Thyroid gland (tissue), 4 donors: ENCODE data around the gene MTUS2.

Experiments used
- CTCF ChIP-seq, 6 experiments: fragments of 200-600 bp in 3 of 6; fragments of 450-650 bp in 3 of 6; sonication (generic) in 3 of 6; IDR thresholded peaks; one replicate each; pipeline ENCODE4 v1.5.1; 2016 to 2019; ENCODE audit warnings: antibody characterized with exemption in 6 of 6, mild to moderate bottlenecking in 2 of 6, inconsistent platforms in 1 of 6, moderate library complexity in 1 of 6
- POLR2A ChIP-seq, 2 donors: fragments of 450-650 bp; IDR thresholded peaks; one replicate each; pipeline ENCODE4 v1.6.1; 2017; ENCODE audit warnings: antibody characterized with exemption in 2 of 2, mild to moderate bottlenecking in 2 of 2, moderate library complexity in 1 of 2

- TF ChIP-seq CTCF (IDR thresholded peaks at IDR 0.05) (no peak), POLR2A (IDR thresholded peaks at IDR 0.05) (no peak)
These were observed 615.2 kb downstream of the MTUS2 start for GRCh38 chr13:29435125-29435911.
